Measurements from ENCODE around the gene SLC4A2.

SLC4A2 gene

DNA sequence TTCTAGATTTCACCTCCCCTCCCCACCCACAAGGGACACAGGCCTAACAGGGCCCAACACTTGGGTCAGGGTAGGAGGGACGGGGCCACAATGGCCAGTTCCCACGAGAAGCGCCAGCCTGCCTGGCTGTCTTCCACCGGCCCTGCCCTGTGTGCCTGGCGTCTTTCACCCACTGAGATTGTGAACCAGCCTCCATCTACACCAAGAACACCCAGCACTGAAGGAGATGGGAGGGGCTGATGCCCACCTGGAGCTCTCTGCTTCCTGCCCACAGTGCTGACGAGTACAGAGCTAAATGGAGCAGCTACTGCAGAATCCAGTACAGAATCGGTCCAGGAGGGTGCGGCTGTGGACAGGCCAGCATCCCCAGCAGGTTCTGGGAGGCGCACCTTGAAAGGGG, 13.4 kb upstream of the SLC4A2 start:
- Mint-ChIP-seq H3K4me1 (ENCODE audit: low read depth) (peaks cover 2% of the 10 kb centered on the region), H3K9me3 (no peaks in the 10 kb centered on the region), H3K4me3 (no peak overlapping the region), H3K27ac (no peak overlapping the region), H3K36me3 (ENCODE audit: low read depth) (no peaks in the 10 kb centered on the region), H3K27me3 (ENCODE audit: low read depth) (peaks cover 5% of the 10 kb centered on the region)

DNA sequence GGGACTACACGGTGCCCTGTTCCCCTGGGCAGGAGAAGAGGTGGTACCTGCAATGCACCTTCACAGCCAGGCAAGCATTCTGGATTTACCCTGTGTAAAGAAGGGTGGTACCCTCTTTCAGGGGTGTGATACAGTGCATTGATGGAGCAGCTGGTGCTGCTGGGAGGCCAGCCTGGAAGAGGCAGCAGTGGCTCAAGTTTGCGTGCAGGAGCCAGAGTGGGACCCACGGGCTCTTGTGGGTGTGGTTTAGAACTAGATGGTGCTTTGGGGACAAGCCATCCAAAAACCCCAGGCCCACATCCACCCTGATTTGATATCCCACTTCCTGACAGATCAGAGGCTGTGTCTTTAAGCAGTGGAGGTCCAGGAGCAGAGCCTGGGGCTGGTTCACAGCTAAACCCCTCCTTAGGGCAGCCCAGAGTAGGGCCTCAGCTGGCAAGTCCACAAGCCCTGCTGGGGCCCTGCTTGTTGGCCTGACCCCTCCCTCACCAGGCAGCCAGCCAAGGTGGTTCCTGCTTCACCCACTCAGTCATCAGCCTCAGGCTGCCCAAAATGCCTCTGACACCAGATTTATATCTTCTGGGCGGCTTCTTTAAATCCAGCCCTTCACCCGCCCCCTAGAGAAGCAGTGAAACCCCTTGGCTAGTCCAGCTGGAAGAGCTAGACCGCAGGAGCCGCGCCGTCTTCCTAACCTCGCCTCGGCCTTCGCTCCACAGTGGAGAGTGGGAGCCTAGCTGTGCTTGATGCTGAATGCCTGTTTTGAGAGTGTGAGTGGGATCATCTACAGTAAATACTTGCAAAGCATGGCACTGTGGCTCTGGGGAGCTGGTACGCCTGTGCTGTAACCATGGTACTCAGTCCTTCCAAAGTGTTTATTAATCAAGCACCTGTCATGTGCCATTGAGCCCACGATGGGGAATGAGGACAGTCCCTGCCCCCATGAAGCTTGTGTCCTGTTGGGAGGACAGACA, 12.5 kb upstream of the SLC4A2 start:
- Mint-ChIP-seq H3K36me3 (ENCODE audit: low read depth) (no peaks in the 10 kb centered on the region), H3K9me3 (no peaks in the 10 kb centered on the region), H3K27me3 (ENCODE audit: low read depth) (peaks cover 5% of the 10 kb centered on the region), H3K4me1 (ENCODE audit: low read depth) (peaks cover 2% of the 10 kb centered on the region), H3K27ac (no peak overlapping the region), H3K4me3 (no peak overlapping the region)

DNA sequence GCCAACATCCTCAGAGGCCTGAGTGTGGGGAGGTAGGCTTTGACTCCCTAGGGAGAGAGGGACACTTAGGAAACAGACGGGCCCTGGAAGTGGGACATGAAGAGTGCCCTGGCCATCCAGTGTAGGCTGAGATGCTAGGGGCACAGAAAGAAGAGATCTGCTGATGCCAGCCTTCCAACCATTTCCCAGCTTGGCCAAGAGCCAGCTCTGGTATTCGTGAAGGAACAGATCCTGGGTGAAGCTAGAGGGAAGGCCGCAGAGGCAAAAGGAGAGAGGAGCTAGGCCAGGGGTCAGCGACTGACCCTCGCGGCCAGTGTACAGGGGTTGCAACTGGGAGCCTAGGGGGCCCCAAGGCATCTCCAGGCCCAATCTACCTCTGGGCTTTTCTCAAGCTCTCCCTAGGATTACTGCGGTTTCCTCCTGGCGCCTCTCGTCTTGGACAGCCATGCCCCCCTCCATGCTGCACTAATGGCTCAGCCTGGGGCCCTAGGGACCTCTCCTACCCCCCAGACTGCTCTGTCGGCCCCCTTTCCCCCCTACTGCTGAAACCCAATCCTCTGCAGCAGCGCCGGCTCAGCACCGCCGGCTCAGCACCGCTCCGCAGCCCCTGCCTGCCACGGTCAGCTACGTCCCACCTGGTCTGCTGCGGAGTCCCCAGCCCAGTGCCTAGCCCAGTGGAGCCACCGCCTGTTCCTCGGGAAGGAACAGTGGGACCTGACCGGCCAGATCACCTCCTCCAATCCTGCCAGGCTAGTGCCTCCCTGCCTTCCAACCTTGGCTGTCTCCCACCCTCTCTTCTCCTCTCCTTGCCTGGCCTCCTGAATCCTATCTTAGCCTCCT, 11.2 kb upstream of the SLC4A2 start, which contains the start of gene ASIC3:
Gene ASIC3 (plus strand): TSS at position 556 of the 840 bp plus-strand sequence. CDS start 355 bp downstream, outside the sequence.
- no peak within 1 kb of the TSS for H3K27ac Mint-ChIP-seq
- H3K4me1 Mint-ChIP-seq (ENCODE audit: low read depth) = peaks cover 7% of the 10 kb centered on the region
- no peak within 1 kb of the TSS for H3K4me3 Mint-ChIP-seq
- no peaks in the 10 kb centered on the region for H3K9me3 Mint-ChIP-seq
- peaks cover 4% of the 10 kb centered on the region for H3K36me3 Mint-ChIP-seq (ENCODE audit: low read depth)
- peaks cover 5% of the 10 kb centered on the region for H3K27me3 Mint-ChIP-seq (ENCODE audit: low read depth)

DNA sequence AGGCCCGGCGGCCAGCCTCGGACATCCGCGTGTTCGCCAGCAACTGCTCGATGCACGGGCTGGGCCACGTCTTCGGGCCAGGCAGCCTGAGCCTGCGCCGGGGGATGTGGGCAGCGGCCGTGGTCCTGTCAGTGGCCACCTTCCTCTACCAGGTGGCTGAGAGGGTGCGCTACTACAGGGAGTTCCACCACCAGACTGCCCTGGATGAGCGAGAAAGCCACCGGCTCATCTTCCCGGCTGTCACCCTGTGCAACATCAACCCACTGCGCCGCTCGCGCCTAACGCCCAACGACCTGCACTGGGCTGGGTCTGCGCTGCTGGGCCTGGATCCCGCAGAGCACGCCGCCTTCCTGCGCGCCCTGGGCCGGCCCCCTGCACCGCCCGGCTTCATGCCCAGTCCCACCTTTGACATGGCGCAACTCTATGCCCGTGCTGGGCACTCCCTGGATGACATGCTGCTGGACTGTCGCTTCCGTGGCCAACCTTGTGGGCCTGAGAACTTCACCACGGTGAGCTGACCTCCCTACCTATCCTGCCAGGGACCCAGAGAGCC, 10.4 kb upstream of the SLC4A2 start:
- Mint-ChIP-seq H3K27me3 (ENCODE audit: low read depth) (peaks cover 5% of the 10 kb centered on the region), H3K27ac (no peak overlapping the region), H3K4me3 (no peak overlapping the region), H3K9me3 (no peaks in the 10 kb centered on the region), H3K36me3 (ENCODE audit: low read depth) (peaks cover 4% of the 10 kb centered on the region), H3K4me1 (ENCODE audit: low read depth) (peaks cover 9% of the 10 kb centered on the region)

DNA sequence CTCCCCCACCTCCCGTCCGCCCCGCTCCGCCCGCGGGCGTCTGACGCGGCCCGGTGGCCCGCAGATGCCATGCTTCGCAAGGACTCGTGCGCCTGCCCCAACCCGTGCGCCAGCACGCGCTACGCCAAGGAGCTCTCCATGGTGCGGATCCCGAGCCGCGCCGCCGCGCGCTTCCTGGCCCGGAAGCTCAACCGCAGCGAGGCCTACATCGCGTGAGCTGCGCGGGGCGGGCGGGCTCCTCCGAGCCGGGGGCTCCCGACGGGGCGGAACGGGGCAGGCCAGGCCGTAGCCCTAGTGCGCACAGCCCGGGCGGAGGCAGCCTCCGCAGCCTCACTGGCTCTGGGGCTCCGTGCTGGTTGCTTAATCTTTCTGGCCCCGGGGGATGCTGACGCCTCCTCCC, 8.3 kb upstream of the SLC4A2 start:
- peaks cover 4% of the 10 kb centered on the region for H3K36me3 Mint-ChIP-seq (ENCODE audit: low read depth)
- peaks cover 13% of the 10 kb centered on the region for H3K4me1 Mint-ChIP-seq (ENCODE audit: low read depth)

DNA sequence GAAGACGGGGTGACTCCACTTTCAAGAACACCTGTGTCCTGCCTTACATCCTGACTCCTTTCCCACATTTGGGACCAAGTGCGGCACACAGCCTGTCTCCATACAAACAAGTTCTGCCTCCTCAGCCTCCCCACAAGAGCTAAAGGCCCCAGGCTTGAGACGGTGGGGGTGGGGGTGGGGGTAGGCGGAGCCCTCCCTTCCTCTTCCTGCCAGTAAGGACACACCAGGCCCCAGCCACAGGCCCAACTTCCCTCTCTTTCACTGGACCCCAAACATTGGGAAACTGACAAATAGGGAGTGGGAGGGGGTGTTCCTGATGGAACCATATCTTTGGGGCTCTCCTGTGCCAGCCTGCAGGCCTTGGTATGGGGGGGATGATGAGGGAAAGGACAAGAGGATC, 6.3 kb upstream of the SLC4A2 start:
- H3K4me3 Mint-ChIP-seq = no peak overlapping the region
- H3K4me1 Mint-ChIP-seq (ENCODE audit: low read depth) = peaks cover 23% of the 10 kb centered on the region
- H3K36me3 Mint-ChIP-seq (ENCODE audit: low read depth) = peaks cover 4% of the 10 kb centered on the region
- H3K27ac Mint-ChIP-seq = no peak overlapping the region
- no peaks in the 10 kb centered on the region for H3K9me3 Mint-ChIP-seq
- peaks cover 5% of the 10 kb centered on the region for H3K27me3 Mint-ChIP-seq (ENCODE audit: low read depth)

More for the DNA sequence above, 8.3 kb upstream of the SLC4A2 start:
- Mint-ChIP-seq H3K27ac (no peak overlapping the region), H3K9me3 (no peaks in the 10 kb centered on the region), H3K4me3 (no peak overlapping the region), H3K27me3 (ENCODE audit: low read depth) (peaks cover 5% of the 10 kb centered on the region)

DNA sequence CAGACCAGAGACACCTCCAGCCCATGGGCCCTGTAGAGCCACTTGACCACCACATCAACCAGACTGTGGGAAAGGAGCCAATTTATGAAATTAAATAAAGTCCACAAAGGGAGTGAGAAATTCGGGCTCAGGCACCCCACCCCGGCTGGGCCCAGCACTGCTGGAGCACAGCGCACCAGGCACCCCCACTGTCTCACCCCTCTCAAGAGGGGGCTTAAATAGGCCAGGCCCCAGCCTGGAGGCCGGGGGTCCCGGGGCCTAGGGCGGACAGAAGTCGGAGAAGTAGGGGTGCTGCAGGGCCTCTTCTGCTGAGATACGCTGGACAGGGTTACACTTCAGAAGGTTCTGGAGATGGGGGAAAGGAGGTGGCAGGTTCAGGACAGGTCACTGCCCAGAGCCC, 5.6 kb upstream of the SLC4A2 start:
- H3K36me3 Mint-ChIP-seq (ENCODE audit: low read depth) = peaks cover 4% of the 10 kb centered on the region
- H3K27me3 Mint-ChIP-seq (ENCODE audit: low read depth) = peaks cover 5% of the 10 kb centered on the region
- no peak overlapping the region for H3K27ac Mint-ChIP-seq
- H3K4me1 Mint-ChIP-seq (ENCODE audit: low read depth) = peaks cover 27% of the 10 kb centered on the region
- H3K4me3 Mint-ChIP-seq = no peak overlapping the region
- no peaks in the 10 kb centered on the region for H3K9me3 Mint-ChIP-seq

DNA sequence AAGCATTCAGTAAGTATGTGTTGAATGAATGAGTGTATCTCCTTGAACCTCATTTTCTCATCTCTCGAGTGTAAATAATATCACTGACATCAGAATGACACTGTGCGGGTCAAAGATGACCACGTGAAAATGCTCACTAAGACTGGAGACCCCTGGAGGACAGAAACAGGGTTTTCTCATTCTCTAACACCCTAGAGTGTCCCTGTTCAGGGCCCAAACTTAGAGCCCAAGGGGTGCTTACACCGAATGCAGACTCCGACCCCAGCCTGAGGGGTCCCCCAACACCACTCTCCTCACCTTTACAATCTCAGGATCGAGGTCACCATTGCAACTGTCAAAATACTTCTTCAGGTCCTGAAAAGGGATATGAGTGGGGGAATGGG, 3.1 kb upstream of the SLC4A2 start:
- Mint-ChIP-seq H3K36me3 (ENCODE audit: low read depth) (peaks cover 4% of the 10 kb centered on the region), H3K4me3 (peak overlapping the region; percentile 97), H3K9me3 (no peaks in the 10 kb centered on the region), H3K27me3 (ENCODE audit: low read depth) (no peaks in the 10 kb centered on the region), H3K4me1 (ENCODE audit: low read depth) (peaks cover 35% of the 10 kb centered on the region), H3K27ac (no peak overlapping the region)

DNA sequence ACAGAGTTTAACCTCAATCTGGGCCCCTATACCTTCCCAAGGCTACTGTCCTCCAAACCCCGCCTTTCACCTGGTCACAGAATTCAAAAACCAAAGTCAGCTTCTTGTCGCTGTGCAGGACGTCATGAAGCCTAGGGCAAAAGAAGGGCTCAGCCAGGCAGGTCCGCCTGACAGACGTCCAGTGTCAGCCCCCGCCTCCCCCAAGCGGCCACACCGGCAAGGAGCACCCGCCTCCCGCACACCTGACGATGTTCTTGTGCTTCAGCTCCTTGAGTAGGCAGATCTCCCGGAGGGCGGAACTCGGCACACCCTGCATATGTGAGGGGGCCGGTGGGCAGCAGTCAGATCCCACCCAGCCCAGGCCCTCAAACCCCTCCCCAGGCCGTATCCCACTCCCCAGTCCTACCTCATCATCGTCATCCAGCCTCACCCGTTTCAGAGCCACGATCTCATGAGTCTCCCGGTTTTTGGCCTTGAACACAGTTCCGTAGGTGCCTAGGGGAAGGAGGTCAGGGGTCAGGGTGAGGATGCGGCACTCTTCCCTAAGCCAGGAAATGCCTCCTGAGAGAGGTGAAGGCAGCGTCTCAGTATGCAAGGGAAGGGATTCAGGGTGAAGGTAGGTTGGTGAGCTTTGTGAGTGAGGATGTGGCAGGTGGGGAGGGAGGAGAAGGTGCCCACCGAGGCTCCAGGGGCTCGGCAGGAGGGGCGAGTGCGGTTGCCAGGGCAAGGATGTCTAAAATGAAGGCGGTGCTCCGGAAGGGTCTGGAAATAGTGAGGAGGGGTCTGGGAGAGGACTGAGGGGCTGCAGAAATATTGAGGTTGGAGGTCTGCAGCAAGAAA, 2.5 kb upstream of the SLC4A2 start:
- H3K36me3 Mint-ChIP-seq (ENCODE audit: low read depth) = peaks cover 4% of the 10 kb centered on the region
- no peaks in the 10 kb centered on the region for H3K9me3 Mint-ChIP-seq
- peaks cover 41% of the 10 kb centered on the region for H3K4me1 Mint-ChIP-seq (ENCODE audit: low read depth)
- peak overlapping the region; percentile 97 for H3K4me3 Mint-ChIP-seq
- peak overlapping the region; percentile 41 for H3K27ac Mint-ChIP-seq
- H3K27me3 Mint-ChIP-seq (ENCODE audit: low read depth) = no peaks in the 10 kb centered on the region

DNA sequence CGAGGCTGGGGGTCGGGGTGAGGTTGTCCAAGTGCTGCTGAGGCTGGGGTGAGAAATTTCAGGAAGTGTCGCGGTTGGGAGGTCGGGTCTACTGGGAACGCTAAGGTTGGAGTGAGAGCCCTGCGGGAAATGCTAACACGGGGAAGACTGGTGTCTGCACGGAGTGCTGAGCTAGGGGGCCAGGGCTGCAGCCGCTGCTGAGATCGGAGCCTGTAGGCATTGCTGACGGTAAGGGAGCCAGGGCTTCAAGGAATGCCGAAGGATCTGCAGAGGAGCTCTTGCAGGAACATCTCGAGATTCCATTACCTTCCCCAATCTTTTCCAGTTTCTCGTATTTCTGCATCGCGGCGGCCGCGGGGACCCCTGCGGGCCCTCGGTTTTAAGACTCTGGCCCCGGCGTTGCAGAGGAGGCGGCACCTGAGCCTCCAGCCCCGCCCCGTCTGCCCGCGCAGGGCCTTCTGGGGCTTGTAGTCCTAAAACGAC, 1.8 kb upstream of the SLC4A2 start, which contains the start of gene CDK5:
Gene CDK5 (minus strand): TSS at position 392 of the 483 bp plus-strand sequence. CDS start 49 bp downstream, at position 343.
- peaks cover 40% of the 10 kb centered on the region for H3K4me1 Mint-ChIP-seq (ENCODE audit: low read depth)

DNA sequence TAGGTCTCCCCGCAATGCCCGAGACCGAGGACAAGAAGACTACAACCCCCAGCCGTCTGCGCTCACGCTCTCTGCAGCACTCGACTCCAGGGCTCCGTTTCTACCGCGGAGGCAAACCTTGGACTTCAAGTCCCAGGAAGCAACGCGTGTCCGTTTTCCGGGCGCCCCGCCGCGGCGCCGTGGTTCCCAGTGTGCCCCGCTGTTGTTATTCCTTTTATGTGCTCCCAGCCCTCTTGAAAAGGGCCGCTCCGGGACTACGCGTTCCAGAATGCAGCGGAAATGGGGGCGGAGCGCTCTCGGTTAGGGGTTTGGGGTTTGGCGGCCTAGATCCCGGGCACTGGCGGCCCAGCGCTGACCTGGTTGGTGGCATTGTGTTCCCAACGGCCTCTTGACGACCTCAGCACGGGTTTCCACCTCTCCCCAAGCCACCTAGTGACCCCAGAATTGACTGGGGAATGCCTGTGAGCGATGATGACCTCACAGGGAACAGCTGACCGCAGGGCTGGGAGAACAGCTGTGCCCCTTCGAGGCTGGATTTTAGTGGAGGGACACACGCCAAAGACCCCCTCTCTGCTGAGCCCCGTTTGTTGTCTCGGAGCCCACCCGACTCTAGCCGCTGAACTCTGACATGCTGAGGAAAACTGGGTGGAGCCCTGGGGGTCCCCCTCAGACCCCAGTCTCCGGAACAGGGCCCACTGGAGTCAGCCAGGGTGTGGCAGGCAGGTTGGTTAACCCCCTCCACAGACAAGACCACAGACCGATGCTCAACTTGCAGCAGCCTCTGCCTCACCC, 1.2 kb upstream of the SLC4A2 start:
- Mint-ChIP-seq H3K27ac (peak overlapping the region; percentile 94), H3K36me3 (ENCODE audit: low read depth) (no peaks in the 10 kb centered on the region), H3K9me3 (no peaks in the 10 kb centered on the region), H3K27me3 (ENCODE audit: low read depth) (no peaks in the 10 kb centered on the region), H3K4me1 (ENCODE audit: low read depth) (peaks cover 36% of the 10 kb centered on the region), H3K4me3 (peak overlapping the region; percentile 97)

More for the DNA sequence above, 1.8 kb upstream of the SLC4A2 start, which contains the start of gene CDK5:
- no peaks in the 10 kb centered on the region for H3K9me3 Mint-ChIP-seq
- H3K4me3 Mint-ChIP-seq = peak within 1 kb of the TSS; percentile 97
- peak within 1 kb of the TSS; percentile 94 for H3K27ac Mint-ChIP-seq
- H3K36me3 Mint-ChIP-seq (ENCODE audit: low read depth) = peaks cover 3% of the 10 kb centered on the region
- H3K27me3 Mint-ChIP-seq (ENCODE audit: low read depth) = no peaks in the 10 kb centered on the region

DNA sequence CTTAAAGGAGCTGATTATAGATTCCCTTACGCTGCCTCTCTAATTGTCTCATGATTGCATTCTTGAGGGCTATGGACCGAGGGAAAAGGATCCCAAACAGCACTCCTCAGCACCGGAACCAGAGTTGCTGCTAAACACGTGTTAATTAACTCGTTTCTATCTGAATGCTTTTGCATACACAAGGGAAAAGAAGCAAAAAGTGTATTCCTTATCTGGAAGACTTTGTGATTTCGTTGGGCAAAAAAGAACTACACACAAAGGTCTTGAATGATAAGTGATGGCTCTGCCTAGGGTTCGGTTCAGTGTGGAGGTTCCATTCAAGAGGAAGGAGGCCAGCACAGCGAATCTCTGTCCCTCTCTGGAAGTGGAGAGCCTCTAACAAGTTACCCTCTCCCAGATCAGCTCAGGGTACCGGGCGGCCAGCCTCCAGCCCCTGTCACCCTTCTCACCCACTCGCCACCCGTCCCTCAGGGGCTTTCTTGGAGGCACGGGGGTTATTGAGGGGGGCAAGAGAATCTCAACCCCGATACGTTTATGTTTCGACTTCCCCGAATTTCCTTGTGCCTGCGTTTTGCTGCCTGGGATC, 515 bp upstream of the SLC4A2 start:
- Mint-ChIP-seq H3K27ac (peak overlapping the region; percentile 94), H3K4me3 (peak overlapping the region; percentile 97), H3K9me3 (no peaks in the 10 kb centered on the region), H3K27me3 (ENCODE audit: low read depth) (no peaks in the 10 kb centered on the region), H3K36me3 (ENCODE audit: low read depth) (no peaks in the 10 kb centered on the region), H3K4me1 (ENCODE audit: low read depth) (peaks cover 34% of the 10 kb centered on the region)

DNA sequence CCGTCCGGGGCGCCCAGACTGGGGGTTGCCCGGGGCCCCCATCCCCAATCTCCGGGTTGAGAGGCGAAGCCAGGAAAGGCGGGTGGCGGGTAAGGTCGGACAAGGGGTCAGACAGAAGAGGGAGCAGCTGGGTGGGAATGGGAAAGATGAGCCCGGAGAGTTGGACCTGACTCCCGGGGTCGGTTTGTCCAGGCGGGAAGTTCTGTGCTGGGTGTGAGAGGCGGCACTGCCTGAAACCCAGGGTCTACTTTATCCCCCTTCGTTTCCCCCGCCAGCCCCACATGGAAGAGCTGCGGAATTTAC, 675 bp downstream of the SLC4A2 start:
- Mint-ChIP-seq H3K4me3 (peak overlapping the region; percentile 97), H3K4me1 (ENCODE audit: low read depth) (peaks cover 29% of the 10 kb centered on the region), H3K27ac (peak overlapping the region; percentile 69), H3K9me3 (no peaks in the 10 kb centered on the region), H3K27me3 (ENCODE audit: low read depth) (no peaks in the 10 kb centered on the region), H3K36me3 (ENCODE audit: low read depth) (no peaks in the 10 kb centered on the region)

Data from T-helper 1 cell treated with Interleukin-12 subunit alpha and Interleukin-12 subunit beta and Interleukin-4 antibody, amounts not matched to agents 30 μg/mL and 1 μg/mL, for 36 hours (primary cell).